ENCODE data around the gene SRRM4. TPM values are rescaled to one million over a fixed set of nuclear protein-coding genes. Genes with fewer than 3 reads are reported as not detected.

The SRRM4 gene
- total and polyA plus RNA-seq, 2 experiments from 2014 or later: 0.53 to 0.63 TPM

DNA sequence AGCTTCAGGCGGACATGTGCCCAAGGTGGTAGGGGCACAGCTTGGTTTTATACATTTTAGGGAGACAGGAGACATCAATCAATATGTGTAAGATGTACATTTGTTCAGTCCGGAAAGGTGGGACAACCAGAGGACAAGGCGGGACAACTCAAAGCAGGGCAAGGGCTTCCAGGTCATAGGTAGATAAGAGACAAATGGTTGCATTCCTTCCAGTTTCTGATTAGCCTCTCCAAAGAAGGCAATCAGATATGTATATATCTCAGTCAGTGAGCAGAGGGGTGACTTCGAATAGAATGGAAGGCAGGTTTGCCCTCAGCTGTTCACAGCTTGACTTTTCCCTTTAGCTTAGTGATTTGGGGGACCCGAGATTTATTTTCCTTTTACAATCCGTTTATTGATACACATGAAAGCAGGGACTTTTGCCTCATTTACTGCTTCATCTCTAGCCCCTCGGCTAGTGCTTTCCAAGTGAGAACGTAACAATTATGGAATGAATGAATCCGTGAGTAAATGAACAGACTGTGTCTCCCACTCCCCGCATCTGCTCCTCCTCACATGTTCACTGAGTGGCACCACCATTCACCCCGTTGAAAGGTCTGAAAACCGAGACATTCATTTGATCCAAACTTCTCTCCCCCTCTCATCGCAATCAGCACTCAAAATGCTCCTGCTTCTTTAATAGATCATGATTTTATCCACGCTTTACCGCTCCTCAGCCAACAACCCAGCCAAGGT is 190.5 kb downstream of the SRRM4 start:
- H2AFZ ChIP-seq: peak overlapping the region; percentile 66; the same call in 1 of the 2 replicates
- H3K4me1 ChIP-seq (ENCODE audit: insufficient read depth): peaks cover 13% of the 10 kb centered on the region
- H3F3A ChIP-seq (replicated peaks; ENCODE audit: low read depth): no peaks in the 10 kb centered on the region
- no peaks in the 10 kb centered on the region for H3K36me3 Mint-ChIP-seq (ENCODE audit: low read depth)
- H3K4me1 Mint-ChIP-seq: peaks cover 21% of the 10 kb centered on the region
- H3K4me3 ChIP-seq: no peak overlapping the region
- no peak overlapping the region; the same call in 2 of the 3 replicates for H3K4me3 Mint-ChIP-seq
- H3K36me3 ChIP-seq (ENCODE audit: insufficient read depth): no peaks in the 10 kb centered on the region
- no peak overlapping the region for H3K27ac Mint-ChIP-seq
- H4K20me1 ChIP-seq (replicated peaks; ENCODE audit: insufficient read depth): no peaks in the 10 kb centered on the region
- H3K27me3 Mint-ChIP-seq (ENCODE audit: insufficient read depth, low read depth, poor library complexity): no peaks in the 10 kb centered on the region
- no peak overlapping the region for H3K27ac ChIP-seq (ENCODE audit: low read depth)
- H3K27me3 ChIP-seq (ENCODE audit: insufficient read depth): no peaks in the 10 kb centered on the region
- DNase-seq (ENCODE audit: low spot score) (no peak), ATAC-seq (no peak)
- TF ChIP-seq ZNF462 (CRISPR knock-in tag; IDR thresholded peaks at IDR 0.05) (no peak), ZNF331 (CRISPR knock-in tag; IDR thresholded peaks at IDR 0.05; ENCODE audit: low read depth) (no peak), EZH2 (IDR thresholded peaks at IDR 0.05; ENCODE audit: low read depth, unreplicated experiment) (no peak), EZH2phosphoT487 (IDR thresholded peaks at IDR 0.05; ENCODE audit: unreplicated experiment) (no peak), CREB1 (CRISPR knock-in tag; IDR thresholded peaks at IDR 0.05; ENCODE audit: low read depth) (no peak), POLR2AphosphoS5 (IDR thresholded peaks at IDR 0.05; ENCODE audit: low read depth) (no peak), ZNF114 (CRISPR knock-in tag; IDR thresholded peaks at IDR 0.05) (no peak), JUNB (IDR thresholded peaks at IDR 0.05; ENCODE audit: unreplicated experiment) (no peak), NANOG (IDR thresholded peaks at IDR 0.05; ENCODE audit: borderline replicate concordance) (no peak)
- TF ChIP-seq, protein P1, sequence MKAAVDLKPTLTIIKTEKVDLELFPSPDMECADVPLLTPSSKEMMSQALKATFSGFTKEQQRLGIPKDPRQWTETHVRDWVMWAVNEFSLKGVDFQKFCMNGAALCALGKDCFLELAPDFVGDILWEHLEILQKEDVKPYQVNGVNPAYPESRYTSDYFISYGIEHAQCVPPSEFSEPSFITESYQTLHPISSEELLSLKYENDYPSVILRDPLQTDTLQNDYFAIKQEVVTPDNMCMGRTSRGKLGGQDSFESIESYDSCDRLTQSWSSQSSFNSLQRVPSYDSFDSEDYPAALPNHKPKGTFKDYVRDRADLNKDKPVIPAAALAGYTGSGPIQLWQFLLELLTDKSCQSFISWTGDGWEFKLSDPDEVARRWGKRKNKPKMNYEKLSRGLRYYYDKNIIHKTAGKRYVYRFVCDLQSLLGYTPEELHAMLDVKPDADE (IDR thresholded peaks at IDR 0.05): no peak
- TF ChIP-seq, protein P2, sequence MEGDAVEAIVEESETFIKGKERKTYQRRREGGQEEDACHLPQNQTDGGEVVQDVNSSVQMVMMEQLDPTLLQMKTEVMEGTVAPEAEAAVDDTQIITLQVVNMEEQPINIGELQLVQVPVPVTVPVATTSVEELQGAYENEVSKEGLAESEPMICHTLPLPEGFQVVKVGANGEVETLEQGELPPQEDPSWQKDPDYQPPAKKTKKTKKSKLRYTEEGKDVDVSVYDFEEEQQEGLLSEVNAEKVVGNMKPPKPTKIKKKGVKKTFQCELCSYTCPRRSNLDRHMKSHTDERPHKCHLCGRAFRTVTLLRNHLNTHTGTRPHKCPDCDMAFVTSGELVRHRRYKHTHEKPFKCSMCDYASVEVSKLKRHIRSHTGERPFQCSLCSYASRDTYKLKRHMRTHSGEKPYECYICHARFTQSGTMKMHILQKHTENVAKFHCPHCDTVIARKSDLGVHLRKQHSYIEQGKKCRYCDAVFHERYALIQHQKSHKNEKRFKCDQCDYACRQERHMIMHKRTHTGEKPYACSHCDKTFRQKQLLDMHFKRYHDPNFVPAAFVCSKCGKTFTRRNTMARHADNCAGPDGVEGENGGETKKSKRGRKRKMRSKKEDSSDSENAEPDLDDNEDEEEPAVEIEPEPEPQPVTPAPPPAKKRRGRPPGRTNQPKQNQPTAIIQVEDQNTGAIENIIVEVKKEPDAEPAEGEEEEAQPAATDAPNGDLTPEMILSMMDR (conservative IDR thresholded peaks at IDR 0.05; ENCODE audit: low read depth in 2 of 2): no peak
- TF ChIP-seq, protein P3, sequence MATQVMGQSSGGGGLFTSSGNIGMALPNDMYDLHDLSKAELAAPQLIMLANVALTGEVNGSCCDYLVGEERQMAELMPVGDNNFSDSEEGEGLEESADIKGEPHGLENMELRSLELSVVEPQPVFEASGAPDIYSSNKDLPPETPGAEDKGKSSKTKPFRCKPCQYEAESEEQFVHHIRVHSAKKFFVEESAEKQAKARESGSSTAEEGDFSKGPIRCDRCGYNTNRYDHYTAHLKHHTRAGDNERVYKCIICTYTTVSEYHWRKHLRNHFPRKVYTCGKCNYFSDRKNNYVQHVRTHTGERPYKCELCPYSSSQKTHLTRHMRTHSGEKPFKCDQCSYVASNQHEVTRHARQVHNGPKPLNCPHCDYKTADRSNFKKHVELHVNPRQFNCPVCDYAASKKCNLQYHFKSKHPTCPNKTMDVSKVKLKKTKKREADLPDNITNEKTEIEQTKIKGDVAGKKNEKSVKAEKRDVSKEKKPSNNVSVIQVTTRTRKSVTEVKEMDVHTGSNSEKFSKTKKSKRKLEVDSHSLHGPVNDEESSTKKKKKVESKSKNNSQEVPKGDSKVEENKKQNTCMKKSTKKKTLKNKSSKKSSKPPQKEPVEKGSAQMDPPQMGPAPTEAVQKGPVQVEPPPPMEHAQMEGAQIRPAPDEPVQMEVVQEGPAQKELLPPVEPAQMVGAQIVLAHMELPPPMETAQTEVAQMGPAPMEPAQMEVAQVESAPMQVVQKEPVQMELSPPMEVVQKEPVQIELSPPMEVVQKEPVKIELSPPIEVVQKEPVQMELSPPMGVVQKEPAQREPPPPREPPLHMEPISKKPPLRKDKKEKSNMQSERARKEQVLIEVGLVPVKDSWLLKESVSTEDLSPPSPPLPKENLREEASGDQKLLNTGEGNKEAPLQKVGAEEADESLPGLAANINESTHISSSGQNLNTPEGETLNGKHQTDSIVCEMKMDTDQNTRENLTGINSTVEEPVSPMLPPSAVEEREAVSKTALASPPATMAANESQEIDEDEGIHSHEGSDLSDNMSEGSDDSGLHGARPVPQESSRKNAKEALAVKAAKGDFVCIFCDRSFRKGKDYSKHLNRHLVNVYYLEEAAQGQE (IDR thresholded peaks at IDR 0.05; ENCODE audit: unreplicated experiment): no peak
- no peaks in the 10 kb centered on the region for H3K79me2 ChIP-seq (replicated peaks; ENCODE audit: insufficient read depth)
- no peaks in the 10 kb centered on the region; the same call in 2 of the 3 replicates for H3K9me3 Mint-ChIP-seq
- no peak overlapping the region for H3K4me2 ChIP-seq
- no peaks in the 10 kb centered on the region for H3K9me2 ChIP-seq (ENCODE audit: insufficient read depth)
